Measurements from ENCODE around the gene ZNF761.
"Not testable (repeated sequence)": the region's sequence is repeated elsewhere in the genome, so short reads cannot be mapped to it uniquely, and the experiment has no call there.

ZNF761 gene

DNA sequence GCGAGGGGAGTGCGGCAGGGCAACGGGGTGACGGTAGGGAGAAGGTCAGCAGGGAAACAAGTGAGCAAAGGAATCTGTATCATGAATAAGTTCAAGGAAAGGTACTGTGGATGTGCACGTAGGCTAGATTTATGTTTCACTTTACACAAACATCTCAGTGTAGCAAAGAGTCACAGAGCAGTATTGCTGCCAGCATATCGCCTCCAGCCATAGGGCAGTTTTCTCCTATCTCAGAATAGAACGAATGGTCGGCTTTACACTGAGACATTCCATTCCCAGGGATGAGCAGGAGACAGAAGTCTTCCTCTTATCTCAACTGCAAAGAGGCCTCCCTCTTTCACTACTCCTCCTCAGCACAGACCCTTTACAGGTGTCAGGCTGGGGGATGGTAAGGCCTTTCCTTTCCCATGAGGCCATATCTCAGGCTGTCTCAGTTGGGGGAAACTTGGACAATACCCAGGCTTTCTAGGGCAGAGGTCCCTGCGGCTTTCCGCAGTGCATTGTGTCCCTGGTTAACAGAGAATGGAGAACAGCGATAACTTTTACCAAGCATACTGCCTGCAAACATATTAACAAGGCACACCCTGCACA is 28.4 kb downstream of the ZNF761 start:
- not testable (repeated sequence) for DNase-seq

DNA sequence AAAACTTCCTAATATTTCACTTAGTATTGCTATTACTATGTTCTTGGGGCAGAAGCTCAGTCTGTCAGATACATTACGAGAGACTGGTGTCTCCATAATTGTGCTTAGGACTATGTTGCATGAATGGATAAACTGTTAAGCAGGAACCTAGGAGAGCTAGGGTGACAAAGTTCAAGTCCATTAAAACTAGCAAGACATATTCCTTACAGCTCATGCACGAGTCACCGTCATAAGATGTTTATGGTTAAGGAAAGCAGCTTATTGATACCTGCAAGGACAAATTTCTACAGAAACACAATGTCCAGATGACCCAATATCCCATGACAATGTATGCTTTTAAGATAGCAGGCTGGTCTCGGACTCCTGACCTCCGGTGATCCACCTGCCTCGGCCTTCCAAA is 30.1 kb downstream of the ZNF761 start:
- DNase-seq, result peak; percentile 6

DNA sequence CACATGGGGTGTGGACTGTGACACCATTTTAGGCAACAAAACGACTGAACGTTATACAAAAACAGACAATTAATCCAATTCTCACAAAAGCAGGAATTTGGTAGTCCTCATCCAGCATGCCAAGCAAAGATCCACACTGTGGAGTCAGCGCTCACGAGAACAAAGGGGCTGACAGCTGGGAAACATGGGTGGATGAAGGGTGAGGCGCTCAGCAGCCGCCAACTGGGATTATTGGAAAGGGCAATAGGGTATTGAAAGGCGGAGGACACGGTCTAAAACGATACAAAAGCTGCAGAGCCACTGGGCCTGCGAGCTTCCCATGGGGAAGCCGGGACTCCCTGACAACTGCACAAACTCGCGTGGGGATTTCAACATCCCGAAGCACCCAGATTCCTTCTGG is 31.1 kb downstream of the ZNF761 start:
- DNase-seq, result no peak

DNA sequence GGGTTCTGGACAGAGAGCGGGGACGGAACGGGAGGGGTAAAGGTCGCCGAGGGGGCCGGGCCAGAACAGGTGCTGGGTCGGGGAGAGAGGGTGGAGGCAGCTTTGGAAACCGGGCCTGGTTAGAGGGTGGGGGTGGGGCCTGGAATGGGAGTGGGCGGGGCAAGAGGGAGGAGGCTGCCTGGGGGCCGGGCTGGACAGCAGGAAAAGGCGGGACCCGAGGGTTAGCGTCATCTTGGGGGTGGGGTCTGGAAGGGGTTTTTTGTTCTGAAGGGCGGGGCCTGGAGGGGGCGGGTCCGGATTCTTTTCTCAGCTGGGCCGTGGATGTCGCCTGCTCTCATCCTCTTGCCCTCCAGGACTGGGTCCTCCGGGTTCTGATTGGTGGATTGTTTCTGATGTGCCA is 31.5 kb downstream of the ZNF761 start:
- DNase-seq, result no peak

DNA sequence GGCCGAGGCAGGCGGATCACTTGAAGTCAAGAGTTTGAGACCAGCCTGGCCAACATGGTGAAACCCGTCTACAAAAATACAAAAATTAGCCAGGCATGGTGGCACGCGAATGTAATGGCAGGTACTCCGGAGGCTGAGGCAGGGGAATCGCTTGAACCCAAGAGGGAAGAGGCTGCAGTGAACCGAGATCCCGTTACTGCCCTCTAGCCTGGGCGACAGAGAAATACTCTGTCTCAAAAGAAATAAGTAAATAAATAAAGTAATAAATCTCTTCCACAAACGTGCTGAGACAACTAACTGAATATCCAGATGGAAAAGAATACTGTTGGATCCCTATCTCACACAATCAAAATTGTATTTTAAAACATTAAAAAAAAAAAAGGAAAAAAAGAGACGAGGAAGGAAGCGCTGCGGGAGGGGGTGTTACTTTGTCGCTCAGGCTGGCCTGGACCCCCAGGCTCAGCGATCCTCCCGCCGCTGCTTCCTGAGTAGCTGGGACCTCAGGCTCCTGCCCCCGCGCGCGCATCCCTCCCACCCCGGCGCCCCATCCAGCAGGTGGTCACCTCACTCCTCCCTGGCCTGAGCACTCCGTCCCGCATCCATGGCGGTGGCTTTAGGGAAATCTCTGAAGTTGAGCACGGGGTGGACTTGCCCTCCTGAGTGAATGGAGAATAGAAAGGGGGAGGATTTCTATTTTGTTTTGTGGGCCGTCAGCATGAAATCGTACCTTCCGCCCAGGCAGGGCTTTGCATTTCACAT is 35.1 kb downstream of the ZNF761 start:
- no peak for DNase-seq

DNA sequence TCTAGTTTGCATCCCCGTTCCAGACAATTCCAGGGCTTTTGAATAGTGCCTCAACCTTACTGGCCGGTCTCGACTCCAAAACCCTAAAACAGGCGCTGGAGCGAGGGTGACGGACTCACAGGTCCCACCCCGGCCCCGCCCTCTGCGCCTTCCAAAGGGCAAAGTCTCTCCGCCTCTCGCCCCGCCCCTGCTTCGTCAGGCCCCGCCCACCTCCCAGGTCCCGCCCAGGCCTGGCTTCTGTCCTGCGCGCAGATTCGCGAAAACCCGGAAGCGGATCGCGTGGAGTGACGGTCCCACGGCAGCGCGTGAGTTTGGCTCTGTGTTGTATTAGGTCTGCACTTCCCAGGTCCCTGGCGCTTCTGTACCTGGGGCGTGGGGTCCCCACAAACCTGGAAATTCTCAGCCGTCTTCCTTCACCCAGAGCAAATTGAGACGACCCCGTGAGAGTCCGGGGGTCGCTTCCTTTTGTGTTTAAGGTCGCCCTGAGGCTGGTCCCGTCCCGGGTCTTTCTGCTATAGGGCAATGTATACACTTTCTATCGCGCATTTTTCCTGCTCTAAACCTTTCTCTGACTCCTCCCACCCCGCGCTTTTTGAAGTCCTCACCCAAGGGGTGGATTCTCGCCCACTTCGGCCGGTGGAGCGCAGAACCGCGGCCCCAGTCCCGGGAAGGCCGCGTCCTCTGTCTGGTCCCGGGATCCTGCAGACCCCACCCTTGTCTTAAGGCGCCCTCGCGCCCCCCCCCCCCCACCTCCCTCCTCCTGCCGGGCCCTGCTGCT is 35.9 kb downstream of the ZNF761 start, which contains the start of gene ZNF813:
TSS of gene ZNF813 (plus strand) at position 249 of the 778 bp plus-strand sequence. CDS start 16,090 bp downstream, outside the sequence.
- DNase-seq, result peak; percentile 39

DNA sequence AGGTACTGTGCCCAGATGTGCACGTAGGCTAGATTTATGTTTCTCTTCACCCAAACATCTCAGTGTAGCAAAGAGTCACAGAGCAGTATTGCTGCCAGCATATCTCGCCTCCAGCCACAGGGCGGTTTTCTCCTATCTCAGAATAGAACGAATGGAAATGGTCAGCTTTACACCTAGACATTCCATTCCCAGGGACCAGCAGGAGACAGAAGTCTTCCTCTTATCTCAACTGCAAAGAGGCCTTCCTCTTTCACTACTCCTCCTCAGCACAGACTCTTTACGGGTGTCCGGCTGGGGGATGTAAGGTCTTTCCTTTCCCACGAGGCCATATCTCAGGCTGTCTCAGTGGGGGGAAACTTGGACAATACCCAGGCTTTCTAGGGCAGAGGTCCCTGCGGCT is 36.8 kb downstream of the ZNF761 start:
- not testable (repeated sequence) for DNase-seq

DNA sequence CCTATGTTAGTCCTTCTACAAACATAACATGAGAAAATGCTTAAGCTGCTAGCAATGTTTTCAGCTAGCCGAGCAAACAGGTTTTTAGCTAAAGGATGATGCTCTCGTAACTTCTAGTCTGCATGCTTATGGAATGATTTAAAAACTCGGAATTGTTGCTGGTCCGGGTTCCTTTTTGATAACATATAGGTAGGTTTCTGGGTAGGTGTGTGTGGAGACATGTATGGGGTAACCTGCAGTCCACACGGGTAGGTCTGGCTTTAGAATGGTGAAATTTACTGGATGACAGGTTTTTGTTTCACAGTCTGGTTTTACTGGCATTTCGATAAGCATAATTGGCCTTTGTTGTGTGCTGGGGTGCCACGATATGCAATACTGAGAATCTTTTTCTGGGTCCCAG is 40.1 kb downstream of the ZNF761 start:
- DNase-seq, result no peak

DNA sequence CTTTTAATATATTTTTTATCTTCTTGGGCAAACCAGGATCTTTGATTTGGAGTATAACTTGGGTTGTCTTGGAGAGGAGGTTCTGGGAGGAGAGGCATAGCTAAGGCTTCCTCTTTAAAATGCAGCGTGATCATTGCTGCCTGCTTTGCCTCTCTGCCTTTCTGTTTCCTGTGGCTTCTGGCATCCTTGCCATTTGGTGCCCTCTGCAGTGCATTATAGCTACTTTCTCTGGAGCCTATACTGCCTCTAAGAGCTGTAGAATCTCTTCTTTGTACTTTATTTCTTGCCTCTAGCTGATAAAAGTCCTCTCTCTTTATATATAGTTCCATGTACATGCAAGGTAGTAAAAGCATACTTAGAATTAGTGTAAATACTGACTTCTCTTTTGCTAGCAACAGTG is 43.0 kb downstream of the ZNF761 start:
- DNase-seq, result not testable (repeated sequence)

DNA sequence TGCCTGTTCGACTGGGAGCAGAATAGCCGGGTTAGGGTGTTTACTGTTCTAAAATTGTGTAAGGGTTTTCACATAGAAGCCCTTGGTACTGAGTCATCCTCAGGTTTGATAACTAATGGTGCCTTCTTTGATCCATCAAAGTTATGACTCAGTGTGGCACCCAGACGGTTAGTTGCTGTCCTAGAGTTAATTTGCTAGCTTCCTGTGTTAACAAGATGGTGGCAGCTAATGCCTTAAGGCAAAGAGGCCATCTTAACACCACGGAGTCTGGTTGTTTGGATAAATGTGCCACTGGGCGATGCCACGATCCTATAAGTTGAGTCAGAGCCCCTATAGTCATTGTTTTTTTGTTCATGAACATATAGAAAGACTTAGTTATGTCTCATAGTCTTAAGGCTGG is 43.7 kb downstream of the ZNF761 start:
- DNase-seq, result not testable (repeated sequence)

DNA sequence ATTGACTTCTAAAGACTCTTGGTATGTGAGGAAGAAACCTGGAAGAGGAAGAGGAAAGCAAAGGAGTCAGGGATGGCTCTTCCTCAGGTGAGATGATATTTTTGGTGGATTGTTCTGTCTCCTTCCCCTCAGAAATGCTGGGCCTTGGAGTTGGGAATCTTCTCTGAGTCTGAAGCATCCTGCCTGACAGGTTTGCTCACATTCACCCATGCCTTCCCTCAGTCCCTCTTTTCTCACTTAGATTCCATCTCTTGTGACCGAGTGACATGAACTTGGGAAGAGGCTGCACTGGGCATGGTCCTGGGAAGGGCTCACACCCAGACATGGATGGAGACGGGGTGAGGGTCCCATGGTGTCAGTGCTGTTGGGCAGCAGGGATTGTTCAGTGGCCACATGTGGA is 52.0 kb downstream of the ZNF761 start:
- DNase-seq, result not testable (repeated sequence)

DNA sequence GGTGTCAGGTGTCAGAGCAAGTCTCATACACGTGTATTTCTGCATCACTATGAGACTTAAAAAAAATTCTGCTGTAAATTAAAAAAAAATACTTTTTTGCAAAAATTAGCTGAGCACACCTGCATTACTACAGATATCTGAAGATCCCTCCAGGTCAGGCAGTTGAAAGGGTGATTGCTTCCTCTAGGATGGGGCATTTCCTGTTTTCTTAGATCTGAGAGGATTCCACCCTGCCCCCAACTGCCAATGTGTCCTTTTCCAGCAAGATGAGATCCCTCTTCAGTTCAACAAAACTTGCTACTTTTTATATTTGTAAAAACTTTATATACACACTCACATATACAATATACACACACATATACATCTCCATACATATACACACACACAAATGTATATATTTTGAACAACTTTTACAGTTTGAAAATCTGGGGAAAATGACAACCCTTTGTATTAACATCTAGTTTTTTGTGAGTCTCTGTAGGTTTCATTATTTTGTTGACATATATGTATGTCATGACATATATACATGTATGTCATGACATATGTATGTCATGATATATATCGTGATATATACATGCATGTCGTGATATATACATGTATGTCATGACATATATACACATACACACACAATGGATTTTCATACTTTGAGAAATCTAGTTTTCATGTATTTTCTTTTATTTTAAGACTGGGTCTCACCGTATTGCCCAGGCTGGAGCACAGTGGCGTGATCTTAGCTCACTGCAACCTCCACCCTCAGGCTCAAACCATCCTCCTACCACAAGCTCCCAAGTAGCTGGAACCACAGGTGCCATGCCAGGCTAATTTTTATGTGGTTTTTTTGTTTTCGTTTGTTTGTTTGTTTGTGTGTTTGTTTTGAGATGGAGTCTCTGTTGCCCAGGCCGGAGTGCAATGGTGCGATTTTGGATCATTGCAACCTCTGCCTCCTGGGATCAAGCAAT is 53.5 kb downstream of the ZNF761 start:
- no peak for DNase-seq

DNA sequence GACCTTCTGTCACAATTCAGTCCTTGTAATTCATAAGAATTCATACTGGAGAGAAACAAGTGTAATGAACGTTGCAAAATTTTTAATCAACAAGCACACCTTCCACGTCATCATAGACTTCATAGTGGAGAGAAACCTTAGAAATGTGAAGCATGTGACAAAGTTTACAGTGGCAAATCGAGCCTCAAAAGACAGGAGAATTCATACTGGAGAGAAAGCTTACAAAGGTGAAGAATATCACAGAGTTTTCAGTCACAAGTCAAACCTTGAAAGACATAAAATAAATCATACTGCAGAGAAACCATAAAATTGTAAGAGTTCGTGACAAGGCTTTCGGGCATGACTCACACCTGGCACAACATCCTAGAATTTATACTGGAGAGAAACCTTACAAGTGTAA is 60.4 kb downstream of the ZNF761 start:
- DNase-seq, result no peak

DNA sequence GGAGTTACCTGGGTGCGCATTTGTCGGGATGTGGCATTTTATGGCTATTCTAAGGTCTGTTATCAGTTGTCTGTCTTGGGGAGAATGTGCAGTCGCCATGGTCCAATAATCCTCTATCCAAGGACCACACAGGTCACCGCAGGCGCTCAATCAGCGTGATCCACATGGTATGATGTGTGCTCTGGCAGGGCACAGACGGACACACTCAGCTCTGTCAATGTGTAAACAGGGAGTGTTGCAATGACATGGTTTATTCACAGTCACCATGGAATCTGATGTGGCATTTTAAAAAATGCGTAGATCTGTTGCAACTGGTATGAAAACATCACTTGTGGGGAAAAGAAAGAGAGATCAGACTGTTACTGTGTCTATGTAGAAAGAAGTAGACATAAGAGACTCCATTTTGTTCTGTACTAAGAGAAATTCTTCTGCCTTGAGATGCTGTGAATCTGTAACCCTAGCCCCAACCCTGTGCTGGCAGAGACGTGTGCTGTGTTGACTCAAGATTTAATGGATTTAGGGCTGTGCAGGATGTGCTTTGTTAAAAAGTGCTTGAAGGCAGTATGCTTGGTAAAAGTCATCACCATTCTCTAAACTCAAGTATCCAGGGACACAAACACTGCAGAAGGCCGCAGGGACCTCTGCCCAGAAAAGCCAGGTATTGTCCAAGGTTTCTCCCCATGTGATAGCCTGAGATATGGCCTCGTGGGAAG is 65.7 kb downstream of the ZNF761 start:
- DNase-seq, result not testable (repeated sequence)

DNA sequence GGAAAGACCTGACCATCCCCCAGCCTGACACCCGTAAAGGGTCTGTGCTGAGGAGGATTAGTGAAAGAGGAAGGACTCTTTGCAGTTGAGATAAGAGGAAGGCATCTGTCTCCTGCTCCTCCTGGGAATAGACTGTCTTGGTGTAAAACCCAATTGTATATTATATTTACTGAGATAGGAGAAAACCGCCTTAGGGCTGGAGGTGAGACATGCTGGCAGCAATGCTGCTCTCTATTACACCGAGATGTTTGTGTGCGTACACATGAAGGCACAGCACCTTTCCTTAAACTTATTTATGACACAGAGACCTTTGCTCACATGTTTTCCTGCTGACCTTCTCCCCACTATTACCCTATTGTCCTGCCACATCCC is 66.2 kb downstream of the ZNF761 start:
- DNase-seq, result not testable (repeated sequence)

DNA sequence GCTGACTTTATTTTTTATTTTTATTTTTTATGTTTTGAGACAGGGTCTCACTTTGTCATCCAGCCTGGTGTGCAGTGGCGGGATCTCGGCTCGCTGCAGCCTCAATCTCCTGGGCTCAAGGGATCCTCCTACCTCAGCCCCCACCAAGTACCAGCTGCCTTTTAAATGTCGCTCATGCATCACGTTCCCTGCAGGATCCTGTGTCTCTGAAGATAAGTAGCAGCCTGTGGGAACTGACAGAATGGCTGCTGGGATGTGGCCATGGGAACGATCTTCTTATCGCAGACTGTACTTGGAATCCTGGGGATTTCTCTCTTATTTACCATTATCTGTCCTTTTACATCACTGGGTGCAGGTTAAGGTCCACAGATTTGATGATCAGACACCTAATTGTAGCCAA is 71.4 kb downstream of the ZNF761 start:
- not testable (repeated sequence) for DNase-seq

DNA sequence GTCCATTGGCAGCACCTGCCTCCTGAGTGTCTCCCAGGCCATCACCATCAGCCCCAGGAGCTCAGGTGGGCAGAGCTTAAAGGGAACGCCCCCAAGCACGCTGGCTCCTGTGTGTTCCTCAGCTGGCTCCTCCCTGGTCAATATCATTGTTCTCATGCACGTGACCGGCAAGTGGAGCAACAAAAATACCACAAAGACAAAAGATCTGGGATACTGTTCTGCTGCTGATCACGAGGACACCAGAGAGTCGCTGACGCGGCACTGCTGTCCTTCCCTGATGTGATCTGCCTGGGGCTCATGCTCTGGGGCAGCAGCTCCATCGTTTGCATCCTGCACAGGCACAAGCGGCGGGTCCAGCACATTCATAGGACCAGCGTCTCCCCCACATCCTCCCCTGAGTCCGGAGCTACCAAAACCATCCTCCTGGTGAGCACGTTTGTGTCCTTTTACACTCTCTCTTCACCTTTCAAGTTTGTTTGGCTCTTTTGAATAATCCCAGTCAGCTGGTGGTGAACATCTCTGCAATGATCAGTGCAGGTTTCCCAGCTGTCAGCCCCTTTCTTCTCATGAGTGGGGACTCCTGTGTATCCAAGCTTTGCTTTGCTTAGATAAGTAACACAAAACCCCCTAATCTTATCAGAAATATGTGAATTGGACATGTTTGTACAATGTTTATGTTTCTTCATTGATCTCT is 72.0 kb downstream of the ZNF761 start:
- DNase-seq, result not testable (repeated sequence)

DNA sequence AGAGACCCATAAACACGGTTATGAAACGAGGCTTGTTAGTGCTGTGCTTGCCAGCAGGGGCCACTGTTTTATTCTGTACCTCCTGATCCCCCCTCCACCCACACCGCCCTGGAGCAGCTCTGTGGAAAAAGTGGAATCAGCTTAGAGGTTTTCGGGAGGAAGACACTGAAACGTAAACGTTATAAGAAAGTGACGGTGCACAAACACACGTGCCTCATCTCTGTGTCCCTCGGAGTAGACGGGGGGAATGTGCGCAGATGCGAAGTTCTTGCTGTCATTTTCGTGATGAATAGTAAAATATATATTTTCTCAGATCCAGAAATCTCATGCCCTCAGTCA is 72.5 kb downstream of the ZNF761 start:
- not testable (repeated sequence) for DNase-seq

DNA sequence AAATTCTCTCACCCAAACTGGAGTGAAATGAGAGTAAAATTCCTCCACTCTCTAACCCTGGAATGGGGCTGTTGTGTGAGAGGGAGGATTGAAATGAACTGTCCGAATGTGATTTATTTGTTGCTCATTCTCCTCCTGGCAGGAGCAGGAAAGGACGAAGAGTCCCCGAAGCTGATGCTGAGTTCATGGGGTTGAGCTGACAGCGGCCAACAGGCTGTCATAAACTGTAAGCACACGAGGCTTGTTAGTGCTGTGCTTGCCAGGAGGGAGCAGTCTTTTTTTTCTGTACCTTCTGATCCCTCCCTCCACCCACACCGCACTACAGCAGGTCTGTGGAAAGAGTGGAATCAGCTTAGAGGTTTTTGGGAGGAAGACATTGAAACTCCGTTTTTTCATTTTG is 73.1 kb downstream of the ZNF761 start:
- no peak for DNase-seq

DNA sequence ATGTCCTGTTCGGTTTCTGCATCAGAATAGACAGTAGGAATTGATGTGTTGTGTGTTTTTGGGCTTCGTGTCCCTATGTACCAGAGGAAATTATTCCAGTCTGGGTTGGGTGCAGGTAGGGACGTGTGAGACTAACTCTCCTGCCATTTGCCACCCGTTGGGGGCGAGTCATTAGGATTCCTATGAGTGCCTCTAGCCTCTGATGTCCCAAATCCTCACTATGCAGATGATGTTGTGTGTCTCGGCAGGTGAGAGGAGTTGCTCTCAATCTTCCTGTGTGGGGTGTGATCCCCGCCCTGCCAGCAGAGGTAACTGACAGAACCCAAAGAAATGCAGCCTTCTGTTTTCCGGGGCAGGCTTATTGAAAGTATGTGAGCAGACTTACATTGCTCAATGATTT is 74.9 kb downstream of the ZNF761 start:
- DNase-seq, result no peak

Data from HCEC 1CT (cell line).